C4-2B (cell line): ENCODE data around the gene SETMAR.
A peak's percentile ranks its signal among the peaks of the same experiment; 100 is the strongest.

Experiments
- ZFX ChIP-seq: fragments of 450-650 bp; IDR thresholded peaks from 2 replicates; pipeline ENCODE4 v1.6.1; 2017
- TF ChIP-seq, protein P1 (sequence below): fragments of 450-650 bp; conservative IDR thresholded peaks from 2 replicates; pipeline ENCODE4 v1.5.1; 2017; ENCODE audit warnings: mild to moderate bottlenecking

DNA sequence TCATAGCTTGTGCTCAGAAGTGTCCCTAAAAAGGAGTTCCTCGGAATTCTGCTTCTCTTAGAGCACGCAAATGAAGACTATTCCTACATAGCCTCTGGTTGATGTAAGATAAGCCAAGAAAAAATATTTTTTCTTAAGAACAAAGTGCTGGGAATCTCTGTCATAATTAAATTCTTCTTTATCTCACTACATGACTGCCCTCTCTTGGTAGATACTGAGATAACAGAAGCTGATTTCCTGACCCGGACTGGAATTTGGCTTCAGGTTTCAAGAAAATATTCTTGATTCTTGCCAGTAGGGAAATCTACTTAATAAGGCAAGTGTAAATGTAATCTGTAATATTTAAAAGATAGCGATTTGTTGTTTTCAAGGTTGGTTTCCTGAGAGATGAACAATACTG lies 31.3 kb upstream of the SETMAR start:
- TF ChIP-seq, protein P1, sequence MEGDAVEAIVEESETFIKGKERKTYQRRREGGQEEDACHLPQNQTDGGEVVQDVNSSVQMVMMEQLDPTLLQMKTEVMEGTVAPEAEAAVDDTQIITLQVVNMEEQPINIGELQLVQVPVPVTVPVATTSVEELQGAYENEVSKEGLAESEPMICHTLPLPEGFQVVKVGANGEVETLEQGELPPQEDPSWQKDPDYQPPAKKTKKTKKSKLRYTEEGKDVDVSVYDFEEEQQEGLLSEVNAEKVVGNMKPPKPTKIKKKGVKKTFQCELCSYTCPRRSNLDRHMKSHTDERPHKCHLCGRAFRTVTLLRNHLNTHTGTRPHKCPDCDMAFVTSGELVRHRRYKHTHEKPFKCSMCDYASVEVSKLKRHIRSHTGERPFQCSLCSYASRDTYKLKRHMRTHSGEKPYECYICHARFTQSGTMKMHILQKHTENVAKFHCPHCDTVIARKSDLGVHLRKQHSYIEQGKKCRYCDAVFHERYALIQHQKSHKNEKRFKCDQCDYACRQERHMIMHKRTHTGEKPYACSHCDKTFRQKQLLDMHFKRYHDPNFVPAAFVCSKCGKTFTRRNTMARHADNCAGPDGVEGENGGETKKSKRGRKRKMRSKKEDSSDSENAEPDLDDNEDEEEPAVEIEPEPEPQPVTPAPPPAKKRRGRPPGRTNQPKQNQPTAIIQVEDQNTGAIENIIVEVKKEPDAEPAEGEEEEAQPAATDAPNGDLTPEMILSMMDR: peak; percentile 76
- TF ChIP-seq ZFX: no peak
